Measurements from ENCODE around the gene FRAS1.

FRAS1 gene

GRCh38 chr4:78069859-78070258 lies 12.7 kb downstream of the FRAS1 start:
- no peak for TF ChIP-seq CTCF (IDR thresholded peaks at IDR 0.05)
- Histone ChIP-seq H3K4me3 (ENCODE audit: low read depth in 1 of 2, low read length in 1 of 2) (no peak overlapping the region), H3K9me3 (no peaks in the 10 kb centered on the region), H3K27ac (no peak overlapping the region), H3K27me3 (peaks cover 86% of the 10 kb centered on the region), H3K4me1 (ENCODE audit: control insufficient read depth in 1 of 2, insufficient read depth in 1 of 2, low read depth in 1 of 2, low read length in 1 of 2) (no peaks in the 10 kb centered on the region), H3K36me3 (no peaks in the 10 kb centered on the region)

GRCh38 chr4:78070731-78071282 lies 13.7 kb downstream of the FRAS1 start:
- Histone ChIP-seq H3K27me3 (peaks cover 80% of the 10 kb centered on the region), H3K4me1 (ENCODE audit: control insufficient read depth in 1 of 2, insufficient read depth in 1 of 2, low read depth in 1 of 2, low read length in 1 of 2) (no peaks in the 10 kb centered on the region), H3K9me3 (no peaks in the 10 kb centered on the region), H3K36me3 (no peaks in the 10 kb centered on the region), H3K27ac (no peak overlapping the region), H3K4me3 (ENCODE audit: low read depth in 1 of 2, low read length in 1 of 2) (no peak overlapping the region)
- no peak for TF ChIP-seq CTCF (IDR thresholded peaks at IDR 0.05)

GRCh38 chr4:78074759-78075158 lies 17.6 kb downstream of the FRAS1 start:
- Histone ChIP-seq H3K27ac (no peak overlapping the region), H3K27me3 (peaks cover 56% of the 10 kb centered on the region), H3K36me3 (no peaks in the 10 kb centered on the region), H3K4me3 (ENCODE audit: low read depth in 1 of 2, low read length in 1 of 2) (no peak overlapping the region), H3K4me1 (ENCODE audit: control insufficient read depth in 1 of 2, insufficient read depth in 1 of 2, low read depth in 1 of 2, low read length in 1 of 2) (no peaks in the 10 kb centered on the region), H3K9me3 (no peaks in the 10 kb centered on the region)
- TF ChIP-seq CTCF (IDR thresholded peaks at IDR 0.05), result no peak

- no peak for TF ChIP-seq CTCF (IDR thresholded peaks at IDR 0.05)
- peaks cover 45% of the 10 kb centered on the region for H3K27me3 ChIP-seq
- H3K36me3 ChIP-seq, result no peaks in the 10 kb centered on the region
- no peaks in the 10 kb centered on the region for H3K9me3 ChIP-seq
- H3K27ac ChIP-seq, result no peak overlapping the region
- no peaks in the 10 kb centered on the region for H3K4me1 ChIP-seq (ENCODE audit: control insufficient read depth in 1 of 2, insufficient read depth in 1 of 2, low read depth in 1 of 2, low read length in 1 of 2)
- H3K4me3 ChIP-seq (ENCODE audit: low read depth in 1 of 2, low read length in 1 of 2), result no peak overlapping the region
These were observed 18.9 kb downstream of the FRAS1 start for GRCh38 chr4:78075986-78076385.

- H3K27ac ChIP-seq, result no peak overlapping the region
- TF ChIP-seq CTCF (IDR thresholded peaks at IDR 0.05), result no peak
- H3K9me3 ChIP-seq, result no peaks in the 10 kb centered on the region
- H3K36me3 ChIP-seq, result no peaks in the 10 kb centered on the region
- H3K27me3 ChIP-seq, result peaks cover 27% of the 10 kb centered on the region
- H3K4me1 ChIP-seq (ENCODE audit: control insufficient read depth in 1 of 2, insufficient read depth in 1 of 2, low read depth in 1 of 2, low read length in 1 of 2), result no peaks in the 10 kb centered on the region
- no peak overlapping the region for H3K4me3 ChIP-seq (ENCODE audit: low read depth in 1 of 2, low read length in 1 of 2)
These were observed 21.0 kb downstream of the FRAS1 start for GRCh38 chr4:78078101-78078500.
